ENCODE measurements around the gene TEX9.

GRCh38 chr15:56383010-56383409, 17.8 kb downstream of the TEX9 start:
- TF ChIP-seq GATA2 (IDR thresholded peaks at IDR 0.05; ENCODE audit: low read depth, low read length) (no peak), GATA3 (IDR thresholded peaks at IDR 0.05; ENCODE audit: low read depth, low read length) (no peak)
